Hepatocyte (in vitro differentiated cells): Measurements from ENCODE around the gene LRP1B.

ENCODE experiments used
- CTCF ChIP-seq: fragments of 200-600 bp; sonication (generic); IDR thresholded peaks from 2 replicates; pipeline ENCODE4 v1.5.1; 2016; ENCODE audit warnings: antibody characterized with exemption, mild to moderate bottlenecking; ENCODE audit not compliant: poor library complexity
- EZH2 ChIP-seq: fragments of 200-600 bp; sonication (generic); IDR thresholded peaks from 2 replicates; pipeline ENCODE4 v1.6.1; 2016; ENCODE audit warnings: antibody characterized with exemption, mild to moderate bottlenecking, borderline replicate concordance
- EZH2phosphoT487 ChIP-seq: fragments of 200-600 bp; sonication (generic); IDR thresholded peaks from one replicate; pipeline ENCODE4 v1.6.1; 2018; ENCODE audit warnings: antibody characterized with exemption, mild to moderate bottlenecking, low read depth, moderate library complexity; ENCODE audit not compliant: unreplicated experiment, severe bottlenecking

- TF ChIP-seq CTCF (no peak), EZH2 (no peak), EZH2phosphoT487 (no peak)
Observed at GRCh38 chr2:141524777-141525176, 606.0 kb downstream of the LRP1B start.
